Skeletal muscle tissue (tissue), 4 donors: ENCODE data around the gene ST7. TPM values are rescaled to one million over a fixed set of nuclear protein-coding genes. Genes with fewer than 3 reads are reported as not detected.

Source experiments
- H3K27ac ChIP-seq: one replicate; pipeline ENCODE4 v1.7.0; 2013; ENCODE audit warnings: mild to moderate bottlenecking, low read depth, low read length, inconsistent platforms
- H3K27me3 ChIP-seq, 3 donors: one replicate each; pipeline ENCODE4 v1.7.0; 2013; ENCODE audit warnings: low read length in 3 of 3; ENCODE audit not compliant: control insufficient read depth in 3 of 3, insufficient read depth in 3 of 3
- H3K36me3 ChIP-seq, 3 donors: one replicate each; pipeline ENCODE4 v1.7.0; 2013; ENCODE audit warnings: low read length in 3 of 3; ENCODE audit not compliant: control insufficient read depth in 3 of 3, insufficient read depth in 3 of 3
- H3K4me1 ChIP-seq, 3 donors: one replicate each; pipeline ENCODE4 v1.7.0; 2013; ENCODE audit warnings: low read length in 3 of 3, mild to moderate bottlenecking in 3 of 3; ENCODE audit not compliant: control insufficient read depth in 3 of 3, insufficient read depth in 3 of 3
- H3K4me3 ChIP-seq, 3 donors: one replicate each; pipeline ENCODE4 v1.7.0; 2013; ENCODE audit warnings: low read length in 3 of 3
- H3K9ac ChIP-seq, 3 donors: one replicate each; pipeline ENCODE4 v1.7.0; 2013; ENCODE audit warnings: low read length in 3 of 3, mild to moderate bottlenecking in 3 of 3, moderate library complexity in 2 of 3, low read depth in 1 of 3
- H3K9me3 ChIP-seq, 3 donors: one replicate each; pipeline ENCODE4 v1.7.0; 2013; ENCODE audit warnings: low read length in 3 of 3; ENCODE audit not compliant: control insufficient read depth in 3 of 3
- total RNA-seq: library from RNA; depleted of rRNA; stranded (reverse); fragments of >200 nt; gene quantifications from one replicate; pipeline ENCODE4 v1.2.3, GENCODE V29; 2014
- donor health status: Osteomylitis.

ST7 gene
- total RNA-seq, 1 donor from 2014 or later, result 23.0 TPM

DNA sequence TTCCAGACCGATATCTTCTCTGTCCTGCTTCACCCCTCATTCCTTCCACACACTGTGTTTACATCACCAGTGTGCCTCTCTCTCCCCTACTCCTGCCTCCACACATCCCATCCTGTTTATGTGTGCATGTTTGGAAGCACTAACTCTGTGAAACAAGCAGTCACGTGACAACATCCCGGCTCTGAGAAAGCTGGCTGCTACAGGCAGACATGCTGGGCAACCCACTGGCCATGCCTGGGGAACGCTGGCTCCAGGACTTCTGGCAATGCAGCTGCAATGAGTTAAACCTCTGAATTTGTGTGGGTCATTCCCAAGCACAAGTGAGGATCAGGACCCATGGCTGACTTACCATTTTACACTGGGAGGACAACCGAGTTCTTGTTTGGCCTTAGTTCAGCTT, 295.5 kb downstream of the ST7 start:
- H3K36me3 ChIP-seq, result no peaks in the 10 kb centered on the region
- H3K27me3 ChIP-seq, result peaks cover 0 to 2% (median 0%) of the 10 kb centered on the region in 3 donors
- no peaks in the 10 kb centered on the region for H3K4me1 ChIP-seq
- no peak overlapping the region for H3K9ac ChIP-seq
- H3K27ac ChIP-seq, result no peak overlapping the region
- H3K4me3 ChIP-seq, result no peak overlapping the region
- peaks cover 0 to 4% (median 0%) of the 10 kb centered on the region in 3 donors for H3K9me3 ChIP-seq

DNA sequence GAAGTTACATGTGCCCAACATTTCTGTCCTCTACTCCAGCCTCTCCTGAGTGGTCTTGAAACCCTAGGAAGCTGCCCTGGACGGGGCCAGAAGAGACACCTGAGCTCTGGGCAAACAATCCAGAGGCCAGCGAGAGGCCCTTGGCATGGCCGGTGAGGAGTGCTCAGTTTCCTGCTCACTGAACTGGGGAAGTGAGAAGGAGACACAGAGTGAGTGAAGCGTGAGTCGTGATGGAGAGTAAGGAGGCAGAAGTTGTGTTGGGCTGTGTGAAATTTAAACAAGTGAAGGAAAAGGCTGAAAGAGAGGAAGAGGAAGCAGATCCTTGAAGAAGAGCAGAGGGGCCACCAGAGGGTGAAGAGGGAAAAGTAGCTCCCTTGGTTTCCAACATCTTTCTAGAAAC, 296.4 kb downstream of the ST7 start:
- H3K27me3 ChIP-seq, result peaks cover 0 to 2% (median 0%) of the 10 kb centered on the region in 3 donors
- no peak overlapping the region for H3K9ac ChIP-seq
- H3K9me3 ChIP-seq, result peaks cover 0 to 3% (median 0%) of the 10 kb centered on the region in 3 donors
- no peak overlapping the region for H3K27ac ChIP-seq
- no peak overlapping the region for H3K4me3 ChIP-seq
- H3K4me1 ChIP-seq, result no peaks in the 10 kb centered on the region
- no peaks in the 10 kb centered on the region for H3K36me3 ChIP-seq

DNA sequence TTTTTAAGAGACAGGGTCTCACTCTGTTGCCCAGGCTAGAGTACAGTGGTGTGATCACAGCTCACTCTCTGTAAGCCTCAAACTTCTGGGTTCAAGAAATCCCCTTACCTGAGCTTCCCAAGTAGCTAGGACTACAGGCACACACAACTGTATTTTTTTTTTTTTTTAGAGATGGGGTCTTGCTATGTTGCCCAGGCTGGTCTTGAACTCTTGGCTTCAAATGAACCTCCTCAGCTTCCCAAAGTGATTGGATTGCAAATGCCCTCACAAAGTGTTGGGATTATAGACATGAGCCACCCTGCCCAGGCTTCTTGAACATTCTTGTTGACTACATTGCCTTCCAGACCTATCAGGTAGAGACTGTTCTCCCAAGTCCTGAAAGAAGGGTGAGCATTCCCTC, 296.9 kb downstream of the ST7 start:
- Histone ChIP-seq H3K9me3 (no peaks in the 10 kb centered on the region), H3K27me3 (peaks cover 0 to 2% (median 0%) of the 10 kb centered on the region in 3 donors), H3K4me3 (no peak overlapping the region), H3K36me3 (no peaks in the 10 kb centered on the region), H3K9ac (no peak overlapping the region), H3K27ac (no peak overlapping the region), H3K4me1 (no peaks in the 10 kb centered on the region)

DNA sequence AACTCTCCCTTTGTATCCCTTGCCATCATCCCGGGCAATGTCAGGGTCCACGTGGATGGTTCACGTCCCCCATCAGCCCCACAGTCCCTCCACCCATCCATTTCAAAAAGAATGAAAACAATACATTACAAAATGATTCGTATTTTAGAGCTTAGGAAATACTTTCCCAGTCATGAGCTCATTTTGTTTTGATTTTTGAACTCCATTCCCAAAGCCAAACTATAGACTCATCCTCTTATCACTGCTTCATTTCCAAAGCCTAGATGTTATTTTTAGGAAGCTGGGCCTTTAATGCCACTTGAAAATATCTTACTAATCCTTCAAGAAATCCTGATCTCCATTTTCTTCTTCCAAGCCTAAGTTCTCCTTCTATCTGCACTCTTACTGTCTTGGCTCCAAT, 297.5 kb downstream of the ST7 start:
- Histone ChIP-seq H3K9me3 (no peaks in the 10 kb centered on the region), H3K4me1 (no peaks in the 10 kb centered on the region), H3K27ac (no peak overlapping the region), H3K9ac (no peak overlapping the region), H3K27me3 (peaks cover 0 to 2% (median 0%) of the 10 kb centered on the region in 3 donors), H3K36me3 (no peaks in the 10 kb centered on the region), H3K4me3 (no peak overlapping the region)

DNA sequence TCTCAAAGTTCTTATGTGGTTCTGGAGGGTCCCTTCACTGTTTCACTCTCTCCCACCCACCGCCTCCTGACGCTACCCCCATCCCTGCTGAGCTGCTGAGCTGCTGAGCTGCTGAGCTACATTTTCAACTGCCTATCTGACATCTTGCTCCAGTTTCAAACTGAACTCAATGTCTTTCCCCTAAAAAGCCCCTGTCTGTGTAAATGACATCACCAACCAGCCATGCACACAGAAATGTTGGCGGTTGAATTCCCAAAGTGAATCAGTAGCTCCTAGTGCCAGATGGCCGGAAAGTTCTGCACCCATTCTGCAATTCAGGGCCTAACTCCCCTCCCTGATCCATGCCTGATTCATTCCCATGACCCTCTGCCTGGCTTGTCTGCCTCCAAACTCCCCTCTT, 298.4 kb downstream of the ST7 start:
- H3K36me3 ChIP-seq, result no peaks in the 10 kb centered on the region
- H3K27me3 ChIP-seq, result peaks cover 0 to 2% (median 0%) of the 10 kb centered on the region in 3 donors
- no peak overlapping the region for H3K9ac ChIP-seq
- no peak overlapping the region for H3K27ac ChIP-seq
- H3K4me3 ChIP-seq, result no peak overlapping the region
- no peaks in the 10 kb centered on the region for H3K9me3 ChIP-seq
- H3K4me1 ChIP-seq, result no peaks in the 10 kb centered on the region

DNA sequence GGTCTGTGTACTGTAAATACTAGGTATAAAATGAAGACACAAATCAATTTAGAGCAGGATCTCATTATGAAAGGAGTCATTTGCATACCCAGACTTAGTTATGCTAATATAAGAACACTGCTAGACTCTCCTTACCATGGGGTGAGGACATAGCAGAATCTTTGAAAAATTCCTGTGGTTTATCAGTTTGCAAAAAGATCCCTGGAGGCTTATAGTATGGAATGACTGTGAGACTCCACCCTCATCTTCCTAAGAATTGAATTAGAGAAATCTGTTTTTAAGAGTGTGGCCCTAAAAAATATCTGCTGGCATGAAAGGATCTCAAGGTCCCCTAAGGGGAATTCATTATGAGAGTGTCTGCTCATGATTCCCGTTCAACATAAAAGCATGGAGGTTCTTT, 306.3 kb downstream of the ST7 start:
- H3K4me1 ChIP-seq, result no peaks in the 10 kb centered on the region
- H3K36me3 ChIP-seq, result no peaks in the 10 kb centered on the region
- no peak overlapping the region for H3K9ac ChIP-seq
- H3K27me3 ChIP-seq, result no peaks in the 10 kb centered on the region
- no peak overlapping the region for H3K4me3 ChIP-seq
- H3K9me3 ChIP-seq, result no peaks in the 10 kb centered on the region
- no peak overlapping the region for H3K27ac ChIP-seq

DNA sequence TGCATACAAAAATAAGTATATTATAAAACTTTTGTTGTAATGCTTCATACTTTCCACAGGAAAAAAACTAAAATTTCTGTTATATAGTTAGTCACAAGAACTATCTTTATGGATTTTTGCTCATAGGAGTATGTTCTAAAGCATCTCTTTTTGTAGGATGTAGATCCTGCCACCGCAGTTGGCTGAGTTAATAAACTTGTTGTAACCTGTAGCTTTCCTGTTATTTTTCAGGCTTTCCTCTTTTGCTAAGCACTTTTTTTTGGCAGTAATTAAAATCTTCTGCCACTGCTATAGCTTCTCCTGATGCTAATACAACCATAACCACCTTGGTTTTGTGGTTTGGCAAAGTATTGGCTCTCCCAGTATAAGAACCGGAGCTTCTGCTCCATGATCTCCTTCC, 309.2 kb downstream of the ST7 start:
- no peaks in the 10 kb centered on the region for H3K9me3 ChIP-seq
- H3K4me1 ChIP-seq, result no peaks in the 10 kb centered on the region
- no peak overlapping the region for H3K4me3 ChIP-seq
- H3K36me3 ChIP-seq, result no peaks in the 10 kb centered on the region
- no peaks in the 10 kb centered on the region for H3K27me3 ChIP-seq
- no peak overlapping the region for H3K27ac ChIP-seq
- no peak overlapping the region for H3K9ac ChIP-seq

DNA sequence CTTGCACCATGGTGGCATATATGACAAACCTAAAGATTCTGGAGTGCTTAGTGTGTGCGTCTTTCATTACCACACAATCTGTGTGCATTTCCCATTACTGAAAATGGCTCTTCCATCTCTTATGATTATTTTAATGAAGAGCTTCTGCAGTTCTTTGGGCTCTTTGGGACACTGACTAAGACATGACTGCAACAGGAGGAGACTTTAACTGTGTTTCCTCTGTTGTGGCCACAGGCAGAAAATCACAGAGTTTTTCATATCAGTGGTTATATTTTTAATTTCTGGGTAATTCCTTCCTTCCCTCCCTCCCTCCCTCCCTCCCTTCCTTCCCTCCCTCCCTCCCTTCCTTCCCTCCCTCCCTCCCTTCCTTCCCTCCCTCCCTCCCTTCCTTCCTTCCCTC, 311.4 kb downstream of the ST7 start:
- Histone ChIP-seq H3K27me3 (no peaks in the 10 kb centered on the region), H3K4me3 (no peak overlapping the region), H3K4me1 (no peaks in the 10 kb centered on the region), H3K27ac (no peak overlapping the region), H3K9me3 (no peaks in the 10 kb centered on the region), H3K36me3 (no peaks in the 10 kb centered on the region), H3K9ac (no peak overlapping the region)

DNA sequence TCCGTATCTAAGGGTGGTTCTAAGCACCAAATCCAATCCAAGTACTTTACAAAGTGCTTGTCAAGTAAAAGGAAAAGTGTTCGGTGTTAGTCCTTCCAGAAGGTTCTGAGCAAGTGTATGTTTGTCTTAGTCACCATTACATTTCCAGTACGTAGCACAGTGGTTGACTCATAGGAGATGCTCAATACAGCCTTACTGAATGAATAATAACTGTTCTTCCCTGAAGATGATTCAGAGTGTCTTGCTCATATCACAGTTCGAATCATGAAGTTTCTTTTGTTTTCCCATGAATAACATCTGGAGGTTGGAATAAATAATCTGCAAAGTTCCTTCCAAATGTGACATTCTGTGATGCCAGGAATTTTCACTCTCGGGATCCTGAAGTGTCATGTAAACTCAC, 316.1 kb downstream of the ST7 start:
- no peaks in the 10 kb centered on the region for H3K36me3 ChIP-seq
- H3K9me3 ChIP-seq, result no peaks in the 10 kb centered on the region
- no peaks in the 10 kb centered on the region for H3K27me3 ChIP-seq
- no peak overlapping the region for H3K9ac ChIP-seq
- H3K4me3 ChIP-seq, result no peak overlapping the region
- H3K27ac ChIP-seq, result peak overlapping the region; percentile 54
- H3K4me1 ChIP-seq, result no peaks in the 10 kb centered on the region

DNA sequence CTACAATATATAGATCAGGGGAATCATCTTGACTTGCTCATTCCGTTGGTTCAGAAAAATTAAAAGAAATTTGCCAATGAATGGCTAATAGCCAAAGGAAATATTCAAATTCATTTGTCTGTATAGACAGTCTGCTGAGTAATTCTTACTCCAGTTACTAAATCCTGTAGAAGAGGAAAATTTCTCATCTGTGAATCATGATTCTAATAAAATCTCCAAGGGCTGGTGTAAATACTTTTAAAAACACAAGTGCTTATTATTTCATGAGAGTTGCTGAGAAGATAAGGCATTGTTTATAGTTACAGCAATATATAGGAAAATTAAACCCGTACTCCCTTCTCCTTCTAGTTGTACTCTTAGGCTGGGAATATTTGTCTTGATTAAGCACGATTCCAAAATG, 316.6 kb downstream of the ST7 start:
- H3K9ac ChIP-seq, result no peak overlapping the region

DNA sequence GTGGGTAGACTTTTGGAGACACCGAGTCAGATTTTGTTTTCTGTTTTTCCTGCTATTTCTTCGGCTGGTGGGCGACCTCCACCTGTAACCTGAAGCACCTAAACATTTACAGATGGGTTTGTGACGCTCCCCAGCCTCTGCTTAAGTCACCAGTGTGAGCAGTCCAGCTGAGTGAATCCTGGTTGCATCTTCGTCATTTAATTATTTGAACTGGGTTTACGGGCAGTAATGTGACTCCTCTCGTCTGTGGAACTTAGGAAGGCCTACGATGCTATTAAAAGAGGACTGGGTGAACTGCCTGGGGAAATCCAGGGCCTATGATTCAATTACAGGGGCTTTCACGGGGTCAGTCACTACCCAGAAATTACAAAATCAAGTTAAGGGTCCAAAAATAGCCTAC, 317.1 kb downstream of the ST7 start:
- Histone ChIP-seq H3K27ac (peak overlapping the region; percentile 54), H3K4me3 (no peak overlapping the region), H3K4me1 (no peaks in the 10 kb centered on the region), H3K9ac (no peak overlapping the region), H3K36me3 (no peaks in the 10 kb centered on the region), H3K27me3 (no peaks in the 10 kb centered on the region), H3K9me3 (no peaks in the 10 kb centered on the region)

More for the DNA sequence above, 316.6 kb downstream of the ST7 start:
- Histone ChIP-seq H3K36me3 (no peaks in the 10 kb centered on the region), H3K27ac (peak overlapping the region; percentile 54), H3K9me3 (no peaks in the 10 kb centered on the region), H3K4me3 (no peak overlapping the region), H3K4me1 (no peaks in the 10 kb centered on the region), H3K27me3 (no peaks in the 10 kb centered on the region)
